Fibroblast of mammary gland (primary cell): ENCODE measurements around the gene TNFRSF25.

Experiments
- DNase-seq: peaks from one replicate; pipeline ENCODE4 v3.0.0-alpha.2; 2010; ENCODE audit warnings: low read depth
- H3K4me3 ChIP-seq: 2 replicates; pipeline ENCODE4 v1.5.1; 2011; ENCODE audit warnings: low read depth, mild to moderate bottlenecking, low read length, moderate library complexity; ENCODE audit not compliant: control insufficient read depth
- TF ChIP-seq, protein P1 (sequence below): conservative IDR thresholded peaks from 2 replicates; pipeline ENCODE4 v1.5.1; 2011; ENCODE audit warnings: low read depth, low read length, inconsistent platforms; ENCODE audit not compliant: control insufficient read depth, insufficient read depth

TNFRSF25 gene

DNA sequence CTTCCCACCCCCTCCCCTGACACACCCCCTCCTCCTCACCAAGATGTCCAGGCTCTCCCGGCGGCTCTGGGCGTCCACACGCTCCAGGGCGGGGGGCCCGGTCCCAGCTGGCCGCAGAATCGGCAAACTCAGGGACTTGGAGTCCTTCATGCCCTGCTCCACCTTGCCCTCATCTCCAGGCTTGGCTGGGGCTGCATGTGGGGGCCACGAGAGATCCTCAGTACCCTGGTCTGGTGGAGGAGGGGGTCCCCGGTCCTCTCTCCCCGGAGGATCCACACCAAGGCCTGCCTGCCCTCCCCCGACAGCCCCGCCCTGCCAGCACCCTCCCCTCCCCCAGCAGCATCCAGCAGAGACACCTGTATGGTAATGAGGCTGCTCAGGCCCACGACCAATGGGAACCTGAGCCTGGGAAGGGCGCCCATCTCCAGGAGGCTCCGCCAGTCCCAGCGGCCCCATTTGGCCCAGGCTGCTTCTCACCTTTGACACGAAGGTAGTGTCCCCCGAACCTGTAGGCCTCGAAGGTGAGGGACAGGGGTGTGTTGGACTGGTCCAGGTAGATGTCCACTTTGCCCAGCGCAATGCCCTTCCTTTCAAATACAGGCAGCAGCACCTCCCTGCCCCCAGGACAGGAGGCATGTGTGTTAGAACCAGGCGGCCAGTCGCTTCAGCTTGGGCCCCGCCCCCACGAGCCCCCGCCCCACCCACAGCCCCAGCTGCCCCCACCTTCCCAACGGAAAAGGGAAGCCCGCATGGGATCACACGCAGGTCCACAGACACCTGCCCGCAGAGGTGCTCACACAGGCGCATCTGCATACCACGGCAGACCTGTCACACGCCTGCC lies 8.2 kb upstream of the TNFRSF25 start:
- H3K4me3 ChIP-seq: no peak overlapping the region
- TF ChIP-seq, protein P1, sequence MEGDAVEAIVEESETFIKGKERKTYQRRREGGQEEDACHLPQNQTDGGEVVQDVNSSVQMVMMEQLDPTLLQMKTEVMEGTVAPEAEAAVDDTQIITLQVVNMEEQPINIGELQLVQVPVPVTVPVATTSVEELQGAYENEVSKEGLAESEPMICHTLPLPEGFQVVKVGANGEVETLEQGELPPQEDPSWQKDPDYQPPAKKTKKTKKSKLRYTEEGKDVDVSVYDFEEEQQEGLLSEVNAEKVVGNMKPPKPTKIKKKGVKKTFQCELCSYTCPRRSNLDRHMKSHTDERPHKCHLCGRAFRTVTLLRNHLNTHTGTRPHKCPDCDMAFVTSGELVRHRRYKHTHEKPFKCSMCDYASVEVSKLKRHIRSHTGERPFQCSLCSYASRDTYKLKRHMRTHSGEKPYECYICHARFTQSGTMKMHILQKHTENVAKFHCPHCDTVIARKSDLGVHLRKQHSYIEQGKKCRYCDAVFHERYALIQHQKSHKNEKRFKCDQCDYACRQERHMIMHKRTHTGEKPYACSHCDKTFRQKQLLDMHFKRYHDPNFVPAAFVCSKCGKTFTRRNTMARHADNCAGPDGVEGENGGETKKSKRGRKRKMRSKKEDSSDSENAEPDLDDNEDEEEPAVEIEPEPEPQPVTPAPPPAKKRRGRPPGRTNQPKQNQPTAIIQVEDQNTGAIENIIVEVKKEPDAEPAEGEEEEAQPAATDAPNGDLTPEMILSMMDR: no peak
- no peak for DNase-seq

- DNase-seq: no peak
- no peak overlapping the region for H3K4me3 ChIP-seq
- TF ChIP-seq, protein P1: no peak
Observed at GRCh38 chr1:6473156-6473555, 7.2 kb upstream of the TNFRSF25 start.

DNA sequence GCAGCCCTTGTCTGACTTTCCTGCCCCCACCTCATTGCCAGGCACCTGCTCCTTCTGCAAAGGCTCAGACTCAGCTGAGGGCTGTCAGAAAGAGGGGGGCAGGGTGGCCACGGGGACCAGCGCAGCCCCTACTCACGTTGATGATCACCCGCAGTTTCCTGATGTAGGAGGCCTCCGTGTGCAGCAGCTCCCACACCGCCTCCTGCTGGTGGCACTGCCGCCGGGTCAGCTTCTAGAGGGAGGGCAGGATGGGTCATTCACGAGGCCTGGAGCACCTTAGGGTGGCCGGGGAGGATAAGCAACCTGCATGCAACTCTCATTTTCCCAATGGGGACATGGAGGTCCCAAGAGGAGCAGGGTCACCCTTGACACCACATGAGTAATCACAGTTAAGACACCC lies 6.4 kb upstream of the TNFRSF25 start:
- TF ChIP-seq, protein P1: peak; percentile 15
- H3K4me3 ChIP-seq: no peak overlapping the region
- no peak for DNase-seq

DNA sequence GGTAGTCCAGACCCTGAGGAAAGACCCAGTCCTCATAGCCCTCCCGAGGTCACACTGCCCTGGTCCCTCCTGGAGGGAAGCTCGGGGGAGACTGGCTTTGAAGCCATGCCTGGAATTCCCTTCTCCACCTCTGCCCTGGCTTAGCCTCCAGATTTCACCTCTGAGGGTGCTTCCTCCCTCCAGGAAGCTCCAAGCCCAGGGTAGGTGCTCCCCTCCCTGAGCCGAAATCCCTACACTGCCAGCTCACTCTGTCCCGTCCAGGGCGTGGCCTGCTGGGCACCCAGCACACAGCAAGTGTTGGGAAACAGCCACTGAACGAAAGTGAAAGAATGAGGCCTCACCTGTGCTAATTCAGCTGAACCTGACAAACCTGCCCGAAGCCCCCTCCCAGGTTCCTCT lies 6.0 kb upstream of the TNFRSF25 start:
- no peak for DNase-seq
- TF ChIP-seq, protein P1: no peak
- no peak overlapping the region for H3K4me3 ChIP-seq

DNA sequence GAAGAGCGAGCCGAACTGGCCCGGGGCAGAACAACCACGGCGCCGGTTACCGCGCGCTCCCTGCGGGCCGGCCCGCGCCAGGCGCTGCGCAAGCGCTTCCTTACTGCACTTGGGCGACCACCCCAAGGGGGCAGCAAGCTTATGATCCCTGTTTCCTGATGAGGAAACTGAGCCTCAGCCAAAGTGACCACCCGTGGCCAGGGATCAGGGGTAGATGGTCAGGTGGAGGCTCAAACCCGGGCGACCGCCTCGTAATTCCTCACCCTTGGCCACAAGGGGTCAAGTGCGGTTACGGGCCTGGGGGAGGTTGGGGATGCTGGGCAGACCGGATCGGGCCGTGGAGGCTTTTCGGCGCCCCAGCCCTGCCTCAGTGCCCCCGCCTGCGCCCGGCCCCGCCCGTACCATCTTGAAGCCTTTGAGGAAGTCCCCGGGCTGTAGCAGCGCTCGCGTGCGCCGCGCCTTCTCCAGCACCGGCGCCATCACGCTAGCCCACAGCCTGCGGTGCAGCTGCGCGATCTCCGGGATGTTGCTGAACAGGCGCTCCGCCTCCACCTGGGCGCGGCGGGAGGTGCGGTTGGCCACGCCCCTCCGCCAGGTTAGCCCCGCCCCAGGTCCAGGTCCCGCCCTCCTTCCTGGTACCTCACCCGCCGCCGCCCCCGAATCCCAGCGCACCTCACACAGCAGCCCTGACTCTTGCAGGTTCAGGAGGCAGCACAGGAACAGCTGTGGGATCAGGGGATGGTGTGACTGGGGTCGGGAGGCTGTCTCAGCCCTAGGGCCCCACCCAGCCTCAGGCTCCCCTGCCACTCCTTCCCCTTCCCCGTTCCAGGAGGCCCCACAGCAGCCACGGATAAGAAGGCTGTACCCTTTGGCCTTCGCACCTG lies 5.4 kb upstream of the TNFRSF25 start:
- TF ChIP-seq, protein P1: no peak
- no peak for DNase-seq
- no peak overlapping the region for H3K4me3 ChIP-seq

DNA sequence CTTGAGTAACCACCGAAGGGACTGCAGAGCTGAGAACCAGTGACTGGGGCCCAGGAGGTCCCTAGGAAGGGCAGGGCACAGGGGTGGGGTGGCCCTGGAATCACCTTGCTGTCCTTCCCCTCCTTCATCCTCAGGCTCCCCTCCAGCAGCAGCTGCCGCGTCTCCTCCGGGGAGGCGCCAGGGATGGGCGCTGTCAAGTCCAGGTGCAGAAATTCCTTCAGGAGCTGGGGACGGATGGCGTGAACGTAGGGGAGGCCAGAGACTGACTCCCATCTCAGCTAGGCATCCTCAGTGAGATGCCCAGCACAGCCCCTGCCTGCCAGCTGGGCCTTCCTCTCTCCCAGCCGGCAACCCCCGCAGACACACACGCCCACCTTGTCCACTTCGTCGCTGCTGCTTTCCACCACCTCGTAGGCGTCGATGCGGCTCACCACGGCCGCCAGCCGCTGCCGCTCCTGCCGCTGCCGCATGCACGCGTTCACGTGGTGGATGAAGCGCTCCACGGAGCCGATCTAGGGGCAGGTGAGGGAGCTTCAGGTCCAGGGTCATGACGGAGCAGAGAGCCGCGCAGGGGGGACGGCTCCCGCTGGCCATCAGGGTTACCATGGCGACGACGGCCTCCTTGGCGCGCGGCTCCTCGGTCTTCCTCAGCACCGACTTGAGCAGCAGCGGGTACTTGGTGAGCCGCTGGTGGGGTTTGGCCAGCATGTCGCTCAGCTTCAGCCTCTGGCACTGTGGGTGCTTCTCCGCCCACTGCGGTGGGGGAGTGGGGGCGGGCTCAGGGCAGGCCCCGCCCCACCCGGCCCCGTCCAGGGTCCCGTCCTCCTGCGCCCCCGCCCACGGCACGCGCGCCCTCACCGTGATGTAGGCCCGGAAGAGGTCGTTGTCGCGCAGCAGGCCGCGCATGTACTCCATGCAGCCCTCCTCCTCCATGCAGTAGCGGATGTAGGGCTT lies 4.4 kb upstream of the TNFRSF25 start:
- no peak for DNase-seq
- no peak overlapping the region for H3K4me3 ChIP-seq
- TF ChIP-seq, protein P1: no peak
